Liver (tissue), 9 donors: ENCODE results near the gene CMTM7. TPM values are rescaled to one million over a fixed set of nuclear protein-coding genes. Genes with fewer than 3 reads are reported as not detected.
A peak's percentile ranks its signal among the peaks of the same experiment; 100 is the strongest.

Experiments
- DNase-seq: peaks from one replicate; pipeline ENCODE4 v3.0.0-alpha.2; 2017; ENCODE audit warnings: low spot score
- H3K27ac ChIP-seq, 2 donors: one replicate each; pipeline ENCODE4 v1.7.0; 2013; ENCODE audit warnings: inconsistent platforms in 2 of 2, low read length in 2 of 2, control low read depth in 1 of 2, low read depth in 1 of 2, mild to moderate bottlenecking in 1 of 2
- H3K27me3 ChIP-seq, 4 donors: one replicate each; pipeline versions ENCODE4 v1.6.1 to v1.7.0; 2013; ENCODE audit warnings: low read length in 3 of 4, inconsistent platforms in 1 of 4, mild to moderate bottlenecking in 1 of 4, moderate library complexity in 1 of 4; ENCODE audit not compliant: control insufficient read depth in 4 of 4, insufficient read depth in 4 of 4
- H3K36me3 ChIP-seq, 4 donors: one replicate each; pipeline versions ENCODE4 v1.6.1 to v1.7.0; 2013; ENCODE audit warnings: low read length in 3 of 4, mild to moderate bottlenecking in 3 of 4, low read depth in 1 of 4, moderate library complexity in 1 of 4; ENCODE audit not compliant: control insufficient read depth in 4 of 4, insufficient read depth in 3 of 4
- H3K4me1 ChIP-seq, 4 donors: one replicate each; pipeline versions ENCODE4 v1.6.1 to v1.7.0; 2013; ENCODE audit warnings: low read length in 3 of 4, mild to moderate bottlenecking in 3 of 4, moderate library complexity in 1 of 4; ENCODE audit not compliant: control insufficient read depth in 4 of 4, insufficient read depth in 4 of 4
- H3K4me3 ChIP-seq, 3 donors: one replicate each; pipeline versions ENCODE4 v1.6.1 to v1.7.0; 2013; ENCODE audit warnings: low read length in 3 of 3, control low read depth in 1 of 3, low read depth in 1 of 3, mild to moderate bottlenecking in 1 of 3
- H3K9ac ChIP-seq, 2 donors: one replicate each; pipeline ENCODE4 v1.7.0; 2013; ENCODE audit warnings: low read length in 2 of 2, mild to moderate bottlenecking in 2 of 2, moderate library complexity in 2 of 2, control low read depth in 1 of 2, low read depth in 1 of 2
- H3K9me3 ChIP-seq, 4 donors: one replicate each; pipeline versions ENCODE4 v1.6.1 to v1.7.0; 2013; ENCODE audit warnings: low read length in 3 of 4; ENCODE audit not compliant: control insufficient read depth in 4 of 4
- EGR1 ChIP-seq, 2 donors: IDR thresholded peaks; 2 replicates each; pipeline ENCODE4 v1.6.1; 2016 to 2018; ENCODE audit warnings: antibody characterized with exemption in 2 of 2, low read depth in 2 of 2
- FOXA1 ChIP-seq: IDR thresholded peaks from 2 replicates; pipeline ENCODE4 v1.6.1; 2016; ENCODE audit warnings: antibody characterized with exemption
- FOXA2 ChIP-seq: IDR thresholded peaks from 2 replicates; pipeline ENCODE4 v1.6.1; 2016; ENCODE audit warnings: antibody characterized with exemption
- GABPA ChIP-seq, 2 donors: IDR thresholded peaks in 1 of 2; conservative IDR thresholded peaks in 1 of 2; 2 replicates each; pipeline ENCODE4 v1.6.1; 2016; ENCODE audit warnings: antibody characterized with exemption in 2 of 2, mild to moderate bottlenecking in 1 of 2, moderate library complexity in 1 of 2
- HNF4A ChIP-seq, 2 donors: conservative IDR thresholded peaks; 2 replicates each; pipeline ENCODE4 v1.6.1; 2016; ENCODE audit warnings: antibody characterized with exemption in 2 of 2, mild to moderate bottlenecking in 2 of 2
- HNF4G ChIP-seq: IDR thresholded peaks from 2 replicates; pipeline ENCODE4 v1.6.1; 2016; ENCODE audit warnings: antibody characterized with exemption
- JUND ChIP-seq, 2 donors: IDR thresholded peaks; 2 replicates each; pipeline ENCODE4 v1.6.1; 2016; ENCODE audit warnings: antibody characterized with exemption in 2 of 2
- NR2F2 ChIP-seq: IDR thresholded peaks from 2 replicates; pipeline ENCODE4 v1.6.1; 2016; ENCODE audit warnings: antibody characterized with exemption
- RAD21 ChIP-seq, 2 donors: IDR thresholded peaks; 2 replicates each; pipeline ENCODE4 v1.6.1; 2016; ENCODE audit warnings: antibody characterized with exemption in 2 of 2, mild to moderate bottlenecking in 2 of 2
- RXRA ChIP-seq, 2 donors: IDR thresholded peaks; 2 replicates each; pipeline ENCODE4 v1.6.1; 2017 to 2018; ENCODE audit warnings: antibody characterized with exemption in 2 of 2, mild to moderate bottlenecking in 1 of 2
- SP1 ChIP-seq: IDR thresholded peaks from 2 replicates; pipeline ENCODE4 v1.6.1; 2018; ENCODE audit warnings: antibody characterized with exemption, mild to moderate bottlenecking
- TAF1 ChIP-seq: conservative IDR thresholded peaks from 2 replicates; pipeline ENCODE4 v1.6.1; 2016; ENCODE audit warnings: antibody characterized with exemption, mild to moderate bottlenecking
- YY1 ChIP-seq: IDR thresholded peaks from 2 replicates; pipeline ENCODE4 v1.6.1; 2016; ENCODE audit warnings: antibody characterized with exemption, mild to moderate bottlenecking
- WGBS: extraction: QIAGEN DNeasy Blood & Tissue Kit; methylation state at CpG from one replicate; pipeline ENCODE4 v1.1.7; 2013; 5-methylcytosine and 5-hydroxymethylcytosine counted together
- polyA plus RNA-seq, 2 donors: library from polyadenylated mRNA; stranded (reverse) in 1 of 2; unstranded in 1 of 2; fragments of 200-250 nt in 1 of 2; fragments of >200 nt in 1 of 2; fragmentation: Nextera tagmentation in 1 of 2; extraction: Ambion mirVana in 1 of 2; gene quantifications; one replicate each; pipeline versions ENCODE4 v1.2.1 to v1.2.3, GENCODE V29; 2013 to 2015
- total RNA-seq, 2 donors: library from RNA; depleted of rRNA; stranded (reverse); fragments of >200 nt; gene quantifications; one replicate each; pipeline ENCODE4 v1.2.3, GENCODE V29; 2014
- TF ChIP-seq, protein P1 (sequence below): fragments of 150-350 bp; IDR thresholded peaks from 2 replicates; pipeline ENCODE4 v1.5.1; 2017; ENCODE audit warnings: improper control_type of control experiment, low read depth, low read length; ENCODE audit not compliant: missing input control
- TF ChIP-seq, protein P2 (sequence below): IDR thresholded peaks from 2 replicates; pipeline ENCODE4 v1.6.1; 2016; ENCODE audit warnings: antibody characterized with exemption
- TF ChIP-seq, protein P3 (sequence below): IDR thresholded peaks from 2 replicates; pipeline ENCODE4 v1.6.1; 2016; ENCODE audit warnings: antibody characterized with exemption, mild to moderate bottlenecking
- TF ChIP-seq, protein P4 (sequence below): IDR thresholded peaks from 2 replicates; pipeline ENCODE4 v1.6.1; 2016; ENCODE audit warnings: antibody characterized with exemption
- TF ChIP-seq, protein P5 (sequence below): IDR thresholded peaks from 2 replicates; pipeline ENCODE4 v1.6.1; 2016; ENCODE audit warnings: antibody characterized with exemption
- donor health status: healthy.
- donor health status: healthy.
- donor health status: healthy.
- donor health status: healthy.
- donor health status: healthy.

The CMTM7 gene
- total and polyA plus RNA-seq, 4 donors, result 3.6 to 20.3 (median 4.1) TPM

DNA sequence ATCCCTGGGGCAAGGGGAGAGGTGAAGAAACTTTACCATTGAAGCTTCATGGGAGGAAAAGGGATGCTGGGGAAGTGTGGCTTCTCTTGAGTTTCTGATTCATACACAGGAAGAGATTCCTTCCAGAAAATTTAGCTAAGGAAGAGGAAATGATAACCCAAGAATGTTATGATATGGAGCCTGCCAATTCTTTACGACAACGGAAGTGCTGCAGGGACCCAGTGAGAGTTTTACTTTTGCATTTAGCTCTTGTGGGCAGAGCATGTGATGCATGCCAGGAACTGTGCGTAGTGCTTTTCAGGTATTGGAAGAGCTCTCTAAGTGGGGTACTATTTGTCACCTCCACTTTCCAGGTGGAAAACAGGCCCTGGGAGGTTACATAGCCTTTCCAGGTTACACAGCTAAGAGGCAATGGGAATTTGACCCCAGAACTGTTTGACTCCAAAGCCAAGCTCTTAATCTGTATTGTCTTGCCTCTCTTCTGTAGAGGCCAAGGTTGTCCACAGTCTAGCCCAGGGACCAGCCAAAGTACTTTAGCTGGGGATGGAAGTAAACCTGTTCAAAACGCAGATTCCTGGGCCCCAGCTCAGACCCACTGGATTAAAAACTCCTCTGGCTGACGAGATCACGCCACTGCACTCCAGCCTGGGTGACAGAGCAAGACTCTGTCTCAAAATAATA is 23.0 kb downstream of the CMTM7 start:
- WGBS, result 79% methylated on average over 6 of the region's 6 CpGs

More for the DNA sequence above, 23.0 kb downstream of the CMTM7 start:
- Histone ChIP-seq H3K27ac (peak overlapping the region; percentile 49 to 61), H3K9ac (no peak overlapping the region), H3K27me3 (no peaks in the 10 kb centered on the region), H3K4me1 (no peaks in the 10 kb centered on the region), H3K9me3 (no peaks in the 10 kb centered on the region), H3K36me3 (no peaks in the 10 kb centered on the region), H3K4me3 (no peak overlapping the region)
- TF ChIP-seq TAF1, result no peak
- peak; percentile 19 for TF ChIP-seq YY1
- peak; percentile 65 for TF ChIP-seq NR2F2
- TF ChIP-seq FOXA1, result no peak
- TF ChIP-seq EGR1 (IDR thresholded peaks at IDR 0.05; ENCODE audit: low read depth in 2 of 2), result peak; percentile 40 to 45
- no peak for TF ChIP-seq HNF4G
- TF ChIP-seq HNF4A (conservative IDR thresholded peaks at IDR 0.05), result no peak
- TF ChIP-seq, protein P1, sequence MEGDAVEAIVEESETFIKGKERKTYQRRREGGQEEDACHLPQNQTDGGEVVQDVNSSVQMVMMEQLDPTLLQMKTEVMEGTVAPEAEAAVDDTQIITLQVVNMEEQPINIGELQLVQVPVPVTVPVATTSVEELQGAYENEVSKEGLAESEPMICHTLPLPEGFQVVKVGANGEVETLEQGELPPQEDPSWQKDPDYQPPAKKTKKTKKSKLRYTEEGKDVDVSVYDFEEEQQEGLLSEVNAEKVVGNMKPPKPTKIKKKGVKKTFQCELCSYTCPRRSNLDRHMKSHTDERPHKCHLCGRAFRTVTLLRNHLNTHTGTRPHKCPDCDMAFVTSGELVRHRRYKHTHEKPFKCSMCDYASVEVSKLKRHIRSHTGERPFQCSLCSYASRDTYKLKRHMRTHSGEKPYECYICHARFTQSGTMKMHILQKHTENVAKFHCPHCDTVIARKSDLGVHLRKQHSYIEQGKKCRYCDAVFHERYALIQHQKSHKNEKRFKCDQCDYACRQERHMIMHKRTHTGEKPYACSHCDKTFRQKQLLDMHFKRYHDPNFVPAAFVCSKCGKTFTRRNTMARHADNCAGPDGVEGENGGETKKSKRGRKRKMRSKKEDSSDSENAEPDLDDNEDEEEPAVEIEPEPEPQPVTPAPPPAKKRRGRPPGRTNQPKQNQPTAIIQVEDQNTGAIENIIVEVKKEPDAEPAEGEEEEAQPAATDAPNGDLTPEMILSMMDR, result no peak
- TF ChIP-seq JUND (IDR thresholded peaks at IDR 0.05), result peak in 1 of 2 donors; percentile 22
- TF ChIP-seq SP1, result peak; percentile 26
- peak; percentile 25 to 37 for TF ChIP-seq GABPA (IDR thresholded peaks at IDR 0.05 in 1 of 2, conservative IDR thresholded peaks at IDR 0.05 in 1 of 2)
- peak in 1 of 2 donors; percentile 31 for TF ChIP-seq RXRA (IDR thresholded peaks at IDR 0.05)
- TF ChIP-seq RAD21 (IDR thresholded peaks at IDR 0.05), result peak in 1 of 2 donors; percentile 24
- TF ChIP-seq, protein P2, sequence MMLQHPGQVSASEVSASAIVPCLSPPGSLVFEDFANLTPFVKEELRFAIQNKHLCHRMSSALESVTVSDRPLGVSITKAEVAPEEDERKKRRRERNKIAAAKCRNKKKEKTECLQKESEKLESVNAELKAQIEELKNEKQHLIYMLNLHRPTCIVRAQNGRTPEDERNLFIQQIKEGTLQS, result no peak
- TF ChIP-seq, protein P3, sequence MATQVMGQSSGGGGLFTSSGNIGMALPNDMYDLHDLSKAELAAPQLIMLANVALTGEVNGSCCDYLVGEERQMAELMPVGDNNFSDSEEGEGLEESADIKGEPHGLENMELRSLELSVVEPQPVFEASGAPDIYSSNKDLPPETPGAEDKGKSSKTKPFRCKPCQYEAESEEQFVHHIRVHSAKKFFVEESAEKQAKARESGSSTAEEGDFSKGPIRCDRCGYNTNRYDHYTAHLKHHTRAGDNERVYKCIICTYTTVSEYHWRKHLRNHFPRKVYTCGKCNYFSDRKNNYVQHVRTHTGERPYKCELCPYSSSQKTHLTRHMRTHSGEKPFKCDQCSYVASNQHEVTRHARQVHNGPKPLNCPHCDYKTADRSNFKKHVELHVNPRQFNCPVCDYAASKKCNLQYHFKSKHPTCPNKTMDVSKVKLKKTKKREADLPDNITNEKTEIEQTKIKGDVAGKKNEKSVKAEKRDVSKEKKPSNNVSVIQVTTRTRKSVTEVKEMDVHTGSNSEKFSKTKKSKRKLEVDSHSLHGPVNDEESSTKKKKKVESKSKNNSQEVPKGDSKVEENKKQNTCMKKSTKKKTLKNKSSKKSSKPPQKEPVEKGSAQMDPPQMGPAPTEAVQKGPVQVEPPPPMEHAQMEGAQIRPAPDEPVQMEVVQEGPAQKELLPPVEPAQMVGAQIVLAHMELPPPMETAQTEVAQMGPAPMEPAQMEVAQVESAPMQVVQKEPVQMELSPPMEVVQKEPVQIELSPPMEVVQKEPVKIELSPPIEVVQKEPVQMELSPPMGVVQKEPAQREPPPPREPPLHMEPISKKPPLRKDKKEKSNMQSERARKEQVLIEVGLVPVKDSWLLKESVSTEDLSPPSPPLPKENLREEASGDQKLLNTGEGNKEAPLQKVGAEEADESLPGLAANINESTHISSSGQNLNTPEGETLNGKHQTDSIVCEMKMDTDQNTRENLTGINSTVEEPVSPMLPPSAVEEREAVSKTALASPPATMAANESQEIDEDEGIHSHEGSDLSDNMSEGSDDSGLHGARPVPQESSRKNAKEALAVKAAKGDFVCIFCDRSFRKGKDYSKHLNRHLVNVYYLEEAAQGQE, result no peak
- TF ChIP-seq FOXA2, result no peak
- TF ChIP-seq, protein P4, sequence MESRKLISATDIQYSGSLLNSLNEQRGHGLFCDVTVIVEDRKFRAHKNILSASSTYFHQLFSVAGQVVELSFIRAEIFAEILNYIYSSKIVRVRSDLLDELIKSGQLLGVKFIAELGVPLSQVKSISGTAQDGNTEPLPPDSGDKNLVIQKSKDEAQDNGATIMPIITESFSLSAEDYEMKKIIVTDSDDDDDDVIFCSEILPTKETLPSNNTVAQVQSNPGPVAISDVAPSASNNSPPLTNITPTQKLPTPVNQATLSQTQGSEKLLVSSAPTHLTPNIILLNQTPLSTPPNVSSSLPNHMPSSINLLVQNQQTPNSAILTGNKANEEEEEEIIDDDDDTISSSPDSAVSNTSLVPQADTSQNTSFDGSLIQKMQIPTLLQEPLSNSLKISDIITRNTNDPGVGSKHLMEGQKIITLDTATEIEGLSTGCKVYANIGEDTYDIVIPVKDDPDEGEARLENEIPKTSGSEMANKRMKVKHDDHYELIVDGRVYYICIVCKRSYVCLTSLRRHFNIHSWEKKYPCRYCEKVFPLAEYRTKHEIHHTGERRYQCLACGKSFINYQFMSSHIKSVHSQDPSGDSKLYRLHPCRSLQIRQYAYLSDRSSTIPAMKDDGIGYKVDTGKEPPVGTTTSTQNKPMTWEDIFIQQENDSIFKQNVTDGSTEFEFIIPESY, result no peak
- TF ChIP-seq, protein P5, sequence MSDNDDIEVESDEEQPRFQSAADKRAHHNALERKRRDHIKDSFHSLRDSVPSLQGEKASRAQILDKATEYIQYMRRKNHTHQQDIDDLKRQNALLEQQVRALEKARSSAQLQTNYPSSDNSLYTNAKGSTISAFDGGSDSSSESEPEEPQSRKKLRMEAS, result peak; percentile 82
- DNase-seq, result no peak
